ENCODE results near the gene BAD.
"Not testable (repeated sequence)": the region's sequence is repeated elsewhere in the genome, so short reads cannot be mapped to it uniquely, and the experiment has no call there.

Gene BAD

GRCh38 chr11:64255135-64256128 is 29.0 kb downstream of the BAD start:
- no peak for FAIRE-seq

DNA sequence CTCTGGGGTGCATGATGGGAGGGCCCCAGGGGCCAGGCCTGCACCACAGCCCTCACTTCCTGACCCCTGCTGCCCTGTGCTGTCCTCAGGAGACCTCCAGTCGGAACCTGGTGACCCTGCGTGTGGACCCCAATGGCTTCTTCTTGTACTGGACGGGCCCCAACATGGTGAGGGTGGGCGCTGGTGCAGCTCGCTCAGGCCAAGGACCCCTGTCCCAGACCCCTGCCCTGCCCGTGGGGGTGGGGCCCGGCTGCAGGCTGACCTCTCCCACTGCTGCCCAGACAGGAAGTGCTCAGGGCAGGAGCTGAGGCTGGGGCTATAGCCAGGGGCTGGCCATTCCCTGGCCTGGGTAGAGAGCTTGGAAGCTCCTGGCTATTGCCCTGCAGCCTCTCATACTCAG is 30.1 kb downstream of the BAD start:
- no peak for FAIRE-seq

DNA sequence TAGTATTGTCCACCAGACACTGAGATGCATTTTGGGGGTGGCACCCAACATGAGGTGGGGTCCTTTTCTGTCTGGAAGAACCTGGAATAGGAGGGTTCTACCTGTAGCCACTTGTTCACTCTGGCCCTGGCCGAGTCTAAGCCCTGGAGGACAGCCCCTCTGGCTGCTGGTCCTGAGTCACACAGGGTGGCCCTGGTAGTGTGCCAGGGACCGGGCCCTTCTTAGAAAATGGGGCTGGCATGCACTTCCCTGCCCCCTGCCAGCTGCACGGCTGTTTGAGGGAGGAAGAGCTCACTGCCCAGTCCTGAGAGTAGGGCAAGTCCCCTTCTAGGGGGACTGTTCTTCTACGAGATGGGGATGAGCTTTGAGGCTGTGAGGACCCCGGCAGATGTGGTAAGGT is 31.0 kb downstream of the BAD start:
- FAIRE-seq = no peak

GRCh38 chr11:64253043-64253442 is 31.4 kb downstream of the BAD start:
- no peak for FAIRE-seq

DNA sequence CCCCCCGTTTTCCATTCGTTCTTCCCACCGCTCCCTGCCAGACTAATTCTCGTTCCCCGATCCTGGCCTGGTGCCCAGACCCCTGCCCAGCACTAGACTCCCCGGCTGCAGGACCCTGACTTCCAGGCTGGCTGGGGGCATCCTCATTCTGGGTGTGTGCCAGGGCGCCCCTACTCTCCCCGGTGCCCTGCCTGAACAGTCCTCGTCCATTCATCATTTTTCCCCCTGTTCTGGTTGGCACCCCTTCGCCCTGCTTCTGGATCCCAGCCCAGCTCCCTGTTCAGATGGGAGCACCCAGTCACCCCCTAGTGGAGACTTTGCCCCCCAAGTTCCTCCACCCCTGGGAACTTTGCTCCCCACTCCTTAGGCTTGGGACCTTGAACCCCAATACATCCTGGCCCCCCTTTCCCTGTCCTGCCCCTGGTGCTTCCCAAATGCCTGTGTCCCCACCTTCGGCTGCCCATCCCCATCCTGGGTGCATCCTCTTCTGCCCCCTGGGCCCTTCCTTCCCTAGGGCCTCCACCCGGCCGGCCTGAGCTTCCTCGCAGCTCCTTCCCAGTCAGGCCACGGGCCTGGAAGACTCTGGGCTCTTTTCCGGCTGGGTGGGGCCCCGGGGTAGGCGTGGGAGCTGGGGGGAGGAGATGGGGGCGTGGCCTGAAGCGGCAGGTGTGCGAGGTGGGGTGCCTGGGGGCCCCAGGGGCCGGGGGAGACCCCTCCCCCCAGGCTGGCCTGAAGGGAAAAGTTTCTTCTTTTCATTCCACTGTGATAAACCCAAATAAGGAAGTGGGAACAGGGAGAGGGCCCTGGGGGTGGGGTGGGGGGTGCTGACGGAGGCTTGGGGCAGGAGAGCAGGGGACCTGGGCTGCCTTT is 32.2 kb downstream of the BAD start:
- FAIRE-seq = no peak

DNA sequence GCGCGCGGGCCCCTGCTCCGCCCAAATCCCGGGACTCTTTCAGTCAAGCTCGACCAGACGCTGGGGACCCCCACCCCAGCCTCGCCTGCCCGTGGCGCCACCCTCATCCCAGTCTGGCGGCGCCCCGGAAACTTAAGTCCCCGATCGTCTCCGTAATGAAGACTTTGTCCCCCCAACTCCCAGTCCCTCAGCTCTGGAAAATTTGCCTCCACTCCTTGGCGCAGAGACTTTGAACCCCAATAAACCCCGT is 32.8 kb downstream of the BAD start:
- FAIRE-seq = no peak

DNA sequence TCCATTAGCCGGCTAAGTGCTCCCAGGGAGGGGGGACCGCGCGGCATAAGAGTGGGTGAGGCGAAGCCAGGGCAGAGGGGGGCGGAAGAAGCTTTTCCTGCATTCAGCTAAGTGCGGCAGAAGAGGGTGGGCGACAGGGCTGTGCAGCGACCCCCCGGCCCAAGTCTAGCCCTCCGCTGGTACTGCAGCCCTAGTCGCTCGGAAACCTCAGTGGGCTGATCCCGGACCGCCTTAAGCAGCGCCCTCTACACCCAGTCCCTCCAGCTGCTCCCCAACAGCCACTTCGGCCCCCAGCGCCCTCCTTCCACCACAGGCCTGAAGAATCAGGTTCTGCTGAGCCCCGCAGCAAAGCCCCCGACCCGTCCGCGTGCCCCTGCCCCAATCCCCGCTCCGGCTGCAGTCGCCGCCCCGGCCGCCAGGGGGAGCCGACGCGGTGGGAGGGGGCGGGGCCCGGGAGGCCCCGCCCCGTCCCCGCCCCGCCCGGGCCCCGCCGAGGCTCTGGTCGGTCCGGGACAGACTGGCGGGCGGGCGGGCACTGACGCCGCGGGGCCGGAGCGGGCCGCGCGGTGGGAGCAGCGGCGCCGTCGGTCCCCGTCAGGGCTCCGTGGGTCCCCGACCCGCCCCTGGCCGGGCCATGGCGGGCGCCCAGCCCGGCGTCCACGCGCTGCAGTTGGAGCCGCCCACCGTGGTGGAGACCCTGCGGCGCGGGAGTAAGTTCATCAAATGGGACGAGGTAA is 33.3 kb downstream of the BAD start, which contains the start of gene PLCB3:
TSS of gene PLCB3 (plus strand) at position 515 of the 737 bp plus-strand sequence. CDS start at position 635, 120 bp downstream.
- no peak for FAIRE-seq

DNA sequence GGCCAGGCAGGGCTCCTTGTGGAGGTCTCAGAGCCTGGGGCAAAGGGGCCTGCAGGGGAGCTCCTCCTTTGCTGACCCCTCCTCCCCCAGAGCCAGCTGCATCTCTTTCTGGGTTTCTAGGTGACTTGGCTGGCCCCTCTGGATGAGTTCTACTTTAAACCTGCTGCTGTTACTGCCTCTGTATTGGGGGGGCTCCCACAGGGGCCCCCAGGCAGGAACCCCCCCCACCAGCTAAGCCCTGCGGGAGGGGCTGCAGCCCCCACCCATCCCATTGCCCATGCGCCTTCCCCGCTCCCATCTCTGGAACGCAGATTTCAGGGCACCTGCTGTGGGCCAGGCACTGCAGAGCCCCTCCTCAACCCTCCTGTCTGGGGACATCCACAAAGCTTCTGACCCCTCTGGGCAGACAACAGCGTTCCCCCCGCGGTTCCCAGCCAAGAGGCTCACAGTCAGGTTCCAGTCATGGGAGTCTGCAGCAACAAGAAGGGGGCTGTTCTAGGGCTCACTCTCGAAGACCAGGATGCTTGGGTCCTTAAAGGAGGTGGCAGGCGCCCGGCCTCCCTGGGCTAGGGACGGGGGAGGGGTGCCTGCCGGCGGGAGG is 34.0 kb downstream of the BAD start:
- no peak for FAIRE-seq

GRCh38 chr11:64249563-64250414 is 34.7 kb downstream of the BAD start:
- no peak for FAIRE-seq

- no peak for FAIRE-seq
Observed at GRCh38 chr11:64249038-64249437, 35.4 kb downstream of the BAD start.

DNA sequence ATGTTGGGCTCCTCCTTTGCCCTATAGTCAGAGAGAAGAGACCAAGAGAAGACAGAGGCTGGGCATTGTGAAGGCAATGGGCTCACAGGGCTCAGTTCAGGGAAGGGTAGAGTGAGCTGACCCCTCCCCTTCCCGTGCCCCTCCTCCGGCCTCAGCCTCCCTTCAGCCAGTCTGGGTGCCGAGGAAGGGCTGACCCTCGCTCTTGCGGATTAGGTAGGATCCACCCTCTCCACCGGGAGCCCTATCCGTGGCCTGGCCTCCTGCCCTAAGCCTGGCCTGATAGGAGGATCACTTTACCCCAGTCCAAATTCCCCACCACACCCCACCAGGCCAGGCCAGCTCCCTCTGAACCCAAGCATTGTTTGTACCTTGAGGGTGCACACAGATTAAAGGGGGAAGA is 35.9 kb downstream of the BAD start:
- FAIRE-seq = no peak

DNA sequence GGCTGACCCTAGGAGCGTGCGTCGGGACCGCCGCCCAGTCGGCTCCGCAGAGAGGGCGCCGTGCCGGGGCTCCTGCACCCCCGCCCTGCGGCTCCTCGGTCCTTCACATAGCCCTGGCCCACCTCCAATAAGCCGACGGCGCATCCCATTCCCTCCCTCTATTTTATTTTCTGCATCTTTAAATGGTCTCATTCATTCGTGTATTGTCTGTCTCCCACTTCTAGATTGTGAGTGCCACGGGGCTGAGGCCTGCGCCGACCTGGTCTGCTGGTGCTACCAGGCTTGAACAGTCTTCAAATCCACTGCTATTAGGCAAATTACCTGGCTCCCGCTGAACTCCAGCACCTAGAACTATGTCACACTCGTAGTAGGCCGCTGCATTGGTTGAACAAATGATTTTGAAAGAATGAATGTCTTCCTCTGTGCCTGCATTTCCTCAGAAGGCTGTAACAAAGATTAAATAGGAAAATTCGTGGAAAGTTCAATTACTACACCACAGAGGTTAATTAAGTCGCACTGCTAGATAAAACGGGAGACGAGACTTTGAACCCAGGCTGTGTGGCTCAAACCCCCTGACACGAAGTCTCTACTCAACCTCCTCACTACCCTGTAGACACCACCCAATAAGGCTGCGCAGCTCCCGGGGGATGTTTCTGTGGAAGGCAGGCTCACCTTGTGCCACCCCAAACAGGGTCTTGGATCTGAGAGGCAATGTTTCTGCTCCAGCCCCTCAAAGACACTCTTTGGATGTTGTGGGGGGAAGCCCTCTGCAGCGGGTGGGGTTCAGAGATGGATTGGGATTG is 36.5 kb downstream of the BAD start:
- FAIRE-seq = no peak

GRCh38 chr11:64246871-64247728 is 37.4 kb downstream of the BAD start, which contains the start of gene PPP1R14B:
PPP1R14B (minus strand) TSS chr11:64246943; CDS start chr11:64246673, 270 bp downstream.
- no peak for FAIRE-seq

GRCh38 chr11:64246621-64246870 is 37.9 kb downstream of the BAD start:
- FAIRE-seq = not testable (repeated sequence)

DNA sequence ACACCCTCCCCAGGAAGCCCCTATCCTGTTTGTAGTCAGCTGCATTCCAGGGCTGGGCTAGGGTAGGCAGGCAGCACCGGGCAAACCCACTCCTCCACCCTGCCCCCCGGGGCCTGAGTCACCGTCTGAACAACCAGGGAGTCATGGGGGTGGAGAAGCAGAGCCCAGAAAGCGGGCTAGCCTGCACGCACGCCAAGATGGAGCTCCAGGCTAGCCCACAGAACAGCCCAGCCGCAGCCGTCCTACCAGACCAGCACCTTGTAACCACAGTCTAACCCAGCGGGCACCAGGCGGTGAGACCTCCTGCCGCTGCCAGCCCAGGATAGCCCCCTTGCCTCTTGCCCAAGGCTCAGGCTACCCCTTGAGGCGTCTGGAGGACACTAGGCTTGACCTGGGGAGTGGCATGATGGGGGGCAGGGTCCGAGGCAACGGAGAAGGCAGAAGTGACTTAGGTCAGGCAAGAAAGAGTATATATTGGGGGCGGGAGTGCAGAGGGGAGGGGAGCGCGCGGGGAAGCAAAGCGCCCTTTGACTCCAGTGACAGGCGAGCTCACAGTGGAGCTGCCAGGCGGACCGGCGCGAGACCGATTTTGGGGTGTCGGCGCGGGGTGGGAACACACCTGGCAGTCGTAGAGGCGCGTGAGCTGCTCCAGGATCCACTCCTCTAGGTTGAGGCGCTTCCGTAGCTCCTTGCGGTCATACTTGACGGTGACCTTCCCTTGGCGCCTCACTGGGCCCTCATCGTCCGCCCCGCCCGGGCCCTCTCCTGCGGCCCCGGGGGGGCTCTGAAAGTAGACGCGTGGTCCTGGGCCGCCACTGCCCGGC is 38.5 kb downstream of the BAD start:
- FAIRE-seq = no peak

DNA sequence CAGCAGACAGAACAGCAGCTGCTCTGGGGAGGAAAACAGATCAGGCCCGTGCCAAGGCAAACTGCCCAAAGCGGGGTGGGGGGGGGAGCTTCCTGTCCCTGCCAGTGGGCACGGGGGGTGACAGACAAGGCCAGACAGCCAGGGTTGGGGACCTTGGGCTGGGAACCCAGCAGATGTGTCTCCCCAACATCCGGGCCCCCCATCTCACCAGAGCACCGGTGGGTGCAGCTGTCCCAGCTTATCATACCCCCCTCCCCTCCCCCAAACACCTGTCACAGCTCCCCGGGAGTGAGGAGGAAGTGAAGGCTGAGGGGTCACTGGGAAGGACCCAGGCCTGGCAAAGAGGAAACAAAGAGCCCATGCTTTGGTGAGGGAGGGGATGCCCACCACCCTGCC is 39.1 kb downstream of the BAD start:
- FAIRE-seq = no peak

DNA sequence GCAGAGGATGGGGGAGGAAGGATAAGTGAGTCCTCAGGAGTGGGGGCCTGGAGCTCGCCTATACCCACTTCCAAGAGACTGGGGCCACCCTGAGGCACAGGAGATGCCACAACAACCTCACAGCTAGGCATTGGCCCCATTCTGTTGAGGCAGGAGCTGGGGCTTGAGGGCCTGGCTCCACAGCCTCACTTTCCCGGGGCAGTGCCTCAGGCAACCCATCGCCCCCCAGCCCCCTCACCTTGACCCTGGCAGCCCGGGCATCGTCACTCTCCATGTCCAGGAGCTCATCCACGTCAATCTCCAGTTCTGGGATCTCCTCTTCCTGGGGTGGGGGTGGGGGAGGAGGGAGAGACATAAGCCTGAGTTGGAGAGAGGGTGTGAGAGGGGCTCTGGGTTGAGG is 39.5 kb downstream of the BAD start:
- FAIRE-seq = no peak

GRCh38 chr11:64244107-64244506 is 40.4 kb downstream of the BAD start:
- FAIRE-seq = no peak

- no peak for FAIRE-seq
Observed at GRCh38 chr11:64243236-64243854, 41.1 kb downstream of the BAD start.

Measured in A204.1 (cell line).